Measurements from ENCODE around the gene DSCAML1. TPM values are rescaled to one million over a fixed set of nuclear protein-coding genes. Genes with fewer than 3 reads are reported as not detected.
A peak's percentile ranks its signal among the peaks of the same experiment; 100 is the strongest.

The DSCAML1 gene
- total and polyA plus RNA-seq, 7 donors, result 0.04 to 0.52 (median 0.06) TPM

- Histone ChIP-seq H3K4me3 (no peak overlapping the region), H3K4me1 (no peaks in the 10 kb centered on the region), H3K36me3 (ENCODE audit: insufficient read depth in 1 of 2, low read depth in 1 of 2) (no peaks in the 10 kb centered on the region), H3K27ac (no peak overlapping the region), H3K9me3 (no peaks in the 10 kb centered on the region), H3K27me3 (ENCODE audit: insufficient read depth in 3 of 3, low read length in 2 of 3) (peaks cover 0 to 24% (median 3%) of the 10 kb centered on the region in 3 donors)
- intact Hi-C loops (cut with DNase I), result no loop called here
- 36 to 45% (median 40%) methylated on average over 20 of the region's 20 CpGs for WGBS, 3 donors
- no peak for ATAC-seq
- no peak for TF ChIP-seq CTCF (IDR thresholded peaks at IDR 0.05)
- no peak for DNase-seq
Measured at GRCh38 chr11:117492578-117493251, 304.3 kb downstream of the DSCAML1 start.

- Histone ChIP-seq H3K27me3 (ENCODE audit: insufficient read depth in 3 of 3, low read length in 2 of 3) (peaks cover 0 to 24% (median 3%) of the 10 kb centered on the region in 3 donors), H3K4me3 (no peak overlapping the region), H3K36me3 (ENCODE audit: insufficient read depth in 1 of 2, low read depth in 1 of 2) (no peaks in the 10 kb centered on the region), H3K4me1 (no peaks in the 10 kb centered on the region), H3K27ac (no peak overlapping the region), H3K9me3 (no peaks in the 10 kb centered on the region)
- intact Hi-C loops (cut with DNase I), result no loop called here
- ATAC-seq (no peak), DNase-seq (peak in 1 of 2 donors; percentile 15)
- 58 to 64% (median 62%) methylated on average over 6 of the region's 6 CpGs for WGBS, 3 donors
- no peak for TF ChIP-seq CTCF (IDR thresholded peaks at IDR 0.05)
Measured at GRCh38 chr11:117490911-117491310, 306.1 kb downstream of the DSCAML1 start.

- Histone ChIP-seq H3K27me3 (ENCODE audit: insufficient read depth in 3 of 3, low read length in 2 of 3) (peaks cover 0 to 24% (median 3%) of the 10 kb centered on the region in 3 donors), H3K4me1 (no peaks in the 10 kb centered on the region), H3K4me3 (no peak overlapping the region), H3K27ac (no peak overlapping the region), H3K36me3 (ENCODE audit: insufficient read depth in 1 of 2, low read depth in 1 of 2) (no peaks in the 10 kb centered on the region), H3K9me3 (no peaks in the 10 kb centered on the region)
- ATAC-seq, result no peak
- 37 to 42% (median 40%) methylated on average over 14 of the region's 14 CpGs for WGBS, 3 donors
- intact Hi-C loops (cut with DNase I), result no loop called here
- peak in 1 of 2 donors; percentile 17 for DNase-seq
- TF ChIP-seq CTCF (IDR thresholded peaks at IDR 0.05), result no peak
Measured at GRCh38 chr11:117489999-117490679, 306.9 kb downstream of the DSCAML1 start.

- TF ChIP-seq CTCF (IDR thresholded peaks at IDR 0.05), result no peak
- no peaks in the 10 kb centered on the region for H3K4me1 ChIP-seq
- no peak overlapping the region for H3K27ac ChIP-seq
- H3K27me3 ChIP-seq (ENCODE audit: insufficient read depth in 3 of 3, low read length in 2 of 3), result peaks cover 0 to 24% (median 3%) of the 10 kb centered on the region in 3 donors
- H3K4me3 ChIP-seq, result no peak overlapping the region
- DNase-seq, result peak in 1 of 2 donors; percentile 23
- WGBS, 3 donors, result 74 to 76% (median 75%) methylated on average over 14 of the region's 14 CpGs
- no peaks in the 10 kb centered on the region for H3K36me3 ChIP-seq (ENCODE audit: insufficient read depth in 1 of 2, low read depth in 1 of 2)
- no peaks in the 10 kb centered on the region for H3K9me3 ChIP-seq
- intact Hi-C loops (cut with DNase I), result no loop called here
- ATAC-seq, result no peak
Measured at GRCh38 chr11:117488996-117489952, 307.7 kb downstream of the DSCAML1 start.

Measured in psoas muscle (tissue), 8 donors.